Measurements from ENCODE around the gene OGFRL1.

- no peak for TF ChIP-seq CTCF (conservative IDR thresholded peaks at IDR 0.05)
- no peak for TF ChIP-seq ZFX (IDR thresholded peaks at IDR 0.05)
These were observed 12.1 kb downstream of the OGFRL1 start for GRCh38 chr6:71300561-71301168.

Data from C4-2B (cell line).